ENCODE measurements around the gene CMTM6. TPM values are rescaled to one million over a fixed set of nuclear protein-coding genes. Genes with fewer than 3 reads are reported as not detected.
"Not testable (repeated sequence)": the region's sequence is repeated elsewhere in the genome, so short reads cannot be mapped to it uniquely, and the experiment has no call there.

CMTM6 gene
- total RNA-seq, 1 donor from 2014 or later, result 28.0 TPM

GRCh38 chr3:32525720-32526119 lies 23.1 kb upstream of the CMTM6 start:
- no peak overlapping the region for H3K4me3 ChIP-seq
- intact Hi-C loops (cut with DNase I), result no loop called here
- no peak for TF ChIP-seq POLR2A (IDR thresholded peaks at IDR 0.05)
- no peak for TF ChIP-seq CTCF (IDR thresholded peaks at IDR 0.05)
- no peak for TF ChIP-seq POLR2AphosphoS5 (IDR thresholded peaks at IDR 0.05; ENCODE audit: insufficient read depth in 1 of 2, low read depth in 1 of 2)
- no peak for DNase-seq (ENCODE audit: extremely low spot score in 2 of 2)
- H3K9me3 ChIP-seq, result no peaks in the 10 kb centered on the region
- H3K27ac ChIP-seq, result no peak overlapping the region
- peaks cover 0 to 60% of the 10 kb centered on the region in 2 donors for H3K36me3 ChIP-seq
- no peaks in the 10 kb centered on the region for H3K4me1 ChIP-seq
- no peaks in the 10 kb centered on the region for H3K27me3 ChIP-seq

GRCh38 chr3:32522682-32523081 lies 20.0 kb upstream of the CMTM6 start:
- Histone ChIP-seq H3K27ac (no peak overlapping the region), H3K36me3 (peaks cover 0 to 40% of the 10 kb centered on the region in 2 donors), H3K27me3 (no peaks in the 10 kb centered on the region), H3K4me3 (no peak overlapping the region), H3K9me3 (no peaks in the 10 kb centered on the region), H3K4me1 (no peaks in the 10 kb centered on the region)
- TF ChIP-seq POLR2AphosphoS5 (IDR thresholded peaks at IDR 0.05; ENCODE audit: insufficient read depth in 1 of 2, low read depth in 1 of 2) (no peak), POLR2A (IDR thresholded peaks at IDR 0.05) (no peak), CTCF (IDR thresholded peaks at IDR 0.05) (no peak)
- DNase-seq (ENCODE audit: extremely low spot score in 2 of 2), result no peak
- intact Hi-C loops (cut with DNase I), result no loop called here

- H3K9me3 ChIP-seq; intact Hi-C loops (cut with DNase I); H3K36me3 ChIP-seq; DNase-seq (ENCODE audit: extremely low spot score in 2 of 2); H3K27ac ChIP-seq; H3K4me1 ChIP-seq; H3K4me3 ChIP-seq; H3K27me3 ChIP-seq: not testable (repeated sequence)
Measured at GRCh38 chr3:32518921-32519320, 16.3 kb upstream of the CMTM6 start.

GRCh38 chr3:32516751-32517150 lies 14.1 kb upstream of the CMTM6 start:
- H3K4me3 ChIP-seq; H3K4me1 ChIP-seq; DNase-seq (ENCODE audit: extremely low spot score in 2 of 2); H3K27ac ChIP-seq; H3K36me3 ChIP-seq; H3K27me3 ChIP-seq; intact Hi-C loops (cut with DNase I); H3K9me3 ChIP-seq: not testable (repeated sequence)

DNA sequence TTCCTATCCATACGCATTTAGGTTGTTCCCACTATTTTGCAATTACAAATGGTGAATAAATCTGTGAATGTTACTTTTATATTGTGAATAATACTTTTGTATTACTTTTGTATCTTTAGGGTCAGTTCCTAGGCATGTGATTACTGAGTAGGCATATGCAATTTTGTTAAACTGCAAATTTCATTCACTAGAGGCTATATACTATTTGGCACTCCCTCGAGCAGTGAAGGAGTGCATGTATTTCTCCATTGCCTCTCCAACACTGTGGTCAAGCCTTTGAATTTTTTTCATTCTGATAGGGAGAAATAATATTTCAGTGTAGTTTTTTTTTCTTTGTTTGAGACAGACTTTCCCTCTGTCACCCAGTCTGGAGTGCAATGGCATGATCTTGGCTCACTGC lies 8.4 kb upstream of the CMTM6 start:
- intact Hi-C loops (cut with DNase I), result no loop called here
- no peaks in the 10 kb centered on the region for H3K4me1 ChIP-seq
- no peaks in the 10 kb centered on the region for H3K27me3 ChIP-seq
- H3K36me3 ChIP-seq, result no peaks in the 10 kb centered on the region
- no peak overlapping the region for H3K27ac ChIP-seq
- no peak overlapping the region for H3K4me3 ChIP-seq
- no peak for DNase-seq (ENCODE audit: extremely low spot score in 2 of 2)
- H3K9me3 ChIP-seq, result no peaks in the 10 kb centered on the region
- TF ChIP-seq POLR2AphosphoS5 (IDR thresholded peaks at IDR 0.05; ENCODE audit: insufficient read depth in 1 of 2, low read depth in 1 of 2) (no peak), POLR2A (IDR thresholded peaks at IDR 0.05) (no peak), CTCF (IDR thresholded peaks at IDR 0.05) (no peak)

DNA sequence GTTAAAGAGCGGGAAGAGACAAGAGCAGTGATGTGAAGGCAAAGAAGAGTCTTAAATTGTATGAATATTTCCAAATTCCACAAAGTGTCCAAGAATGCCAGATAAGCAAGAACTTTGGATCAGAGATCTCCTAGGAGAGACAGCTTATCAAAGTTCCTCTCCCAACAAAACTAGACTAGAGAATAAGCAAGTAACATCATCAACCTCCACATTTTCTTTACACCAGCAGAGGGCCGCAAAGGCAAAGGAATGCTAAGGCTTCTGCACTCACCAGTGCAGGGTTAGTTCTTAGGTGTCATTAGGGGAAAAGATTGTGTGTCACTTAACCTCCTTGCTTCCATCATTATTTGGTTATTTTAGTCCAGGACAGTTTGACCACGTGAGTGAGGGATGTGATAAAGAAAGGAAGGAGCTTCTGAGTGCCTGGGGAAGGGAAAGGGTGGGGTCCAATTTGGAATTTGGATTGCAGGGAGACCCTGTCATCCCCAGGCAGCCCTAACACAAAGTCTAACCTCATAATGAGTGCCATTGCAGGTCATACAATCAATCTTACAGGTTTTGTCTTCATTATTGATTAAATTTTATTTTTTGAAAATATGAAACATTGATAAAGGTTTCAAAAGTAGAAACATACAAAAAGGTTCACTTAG lies 7.5 kb upstream of the CMTM6 start:
- no peak overlapping the region for H3K27ac ChIP-seq
- no peaks in the 10 kb centered on the region for H3K27me3 ChIP-seq
- no peak overlapping the region for H3K4me3 ChIP-seq
- TF ChIP-seq POLR2A (IDR thresholded peaks at IDR 0.05) (no peak), CTCF (IDR thresholded peaks at IDR 0.05) (peak; percentile 44 to 59 (median 58)), POLR2AphosphoS5 (IDR thresholded peaks at IDR 0.05; ENCODE audit: insufficient read depth in 1 of 2, low read depth in 1 of 2) (peak in 1 of 2 donors; percentile 42)
- no peaks in the 10 kb centered on the region for H3K36me3 ChIP-seq
- no peaks in the 10 kb centered on the region for H3K9me3 ChIP-seq
- no peaks in the 10 kb centered on the region for H3K4me1 ChIP-seq
- DNase-seq (ENCODE audit: extremely low spot score in 2 of 2), result no peak
- intact Hi-C loops (cut with DNase I), result no loop called here

All from vagina (tissue), 2 donors.